ENCODE results near the gene PDIA3. TPM values are rescaled to one million over a fixed set of nuclear protein-coding genes. Genes with fewer than 3 reads are reported as not detected.

The PDIA3 gene
- total RNA-seq: 159 and 163 TPM in 2 replicates

GRCh38 chr15:43746245-43746902 is at the start of gene PDIA3:
PDIA3 (plus strand) TSS chr15:43746438; CDS start chr15:43746540, 102 bp downstream.

GRCh38 chr15:43776718-43777266 is 30.6 kb downstream of the PDIA3 start, which contains the start of gene ELL3:
ELL3 (minus strand) TSS chr15:43776966; CDS start chr15:43776901, 65 bp downstream.

GRCh38 chr15:43791993-43792760 is 45.9 kb downstream of the PDIA3 start, which contains the start of gene SERF2:
SERF2 (plus strand) TSS chr15:43792320; CDS start chr15:43792377, 57 bp downstream.

GRCh38 chr15:43799945-43800285 is 53.7 kb downstream of the PDIA3 start, which contains the start of gene SERINC4:
SERINC4 (minus strand) TSS chr15:43800220; CDS start chr15:43799986, 234 bp downstream.

GRCh38 chr15:43800286-43801141 is 54.3 kb downstream of the PDIA3 start, which contains the start of gene HYPK:
HYPK (plus strand) TSS chr15:43800599; CDS start chr15:43800623, 24 bp downstream.

Small RNA genes lying within 50 kb of the gene (small RNA-seq; reads per million reads assigned to genes)
- gene MIR1282 (not detected), gene RNU6-353P (not detected), gene RNU6-354P (not detected)

Other genes with a start within 250 kb of the PDIA3 start
- gene MAP1A, start 228.8 kb upstream of the PDIA3 start, total RNA-seq: 115 and 116 TPM in 2 replicates
- gene PPIP5K1, start 156.2 kb upstream of the PDIA3 start, total RNA-seq: 21.0 and 44.5 TPM in 2 replicates
- gene CKMT1B, start 152.4 kb upstream of the PDIA3 start, total RNA-seq: not detected in 2 replicates
- under 0.01 TPM in 1 of 2 replicates, not detected in the other for gene STRC, start 127.6 kb upstream of the PDIA3 start, total RNA-seq
- gene CATSPER2, start 97.6 kb upstream of the PDIA3 start, total RNA-seq: 0.24 and 0.65 TPM in 2 replicates
- gene CKMT1A, start 52.6 kb upstream of the PDIA3 start, total RNA-seq: not detected in 2 replicates
- 2.4 and 3.6 TPM in 2 replicates for gene ELL3, start 30.5 kb downstream of the PDIA3 start, total RNA-seq
- 274 and 621 TPM in 2 replicates for gene SERF2, start 45.9 kb downstream of the PDIA3 start, total RNA-seq
- gene SERINC4, start 53.8 kb downstream of the PDIA3 start, total RNA-seq: under 0.01 and 0.12 TPM in 2 replicates
- 5.7 and 6.3 TPM in 2 replicates for gene HYPK, start 54.2 kb downstream of the PDIA3 start, total RNA-seq
- gene MFAP1, start 78.3 kb downstream of the PDIA3 start, total RNA-seq: 11.9 and 14.3 TPM in 2 replicates
- 4.5 and 4.6 TPM in 2 replicates for gene WDR76, start 80.6 kb downstream of the PDIA3 start, total RNA-seq

All from hair follicle dermal papilla cell (primary cell).